Measurements from ENCODE around the gene DOCK2. TPM values are rescaled to one million over a fixed set of nuclear protein-coding genes. Genes with fewer than 3 reads are reported as not detected.

DOCK2 gene
- total RNA-seq, 1 donor from 2014 or later: 108 TPM

DNA sequence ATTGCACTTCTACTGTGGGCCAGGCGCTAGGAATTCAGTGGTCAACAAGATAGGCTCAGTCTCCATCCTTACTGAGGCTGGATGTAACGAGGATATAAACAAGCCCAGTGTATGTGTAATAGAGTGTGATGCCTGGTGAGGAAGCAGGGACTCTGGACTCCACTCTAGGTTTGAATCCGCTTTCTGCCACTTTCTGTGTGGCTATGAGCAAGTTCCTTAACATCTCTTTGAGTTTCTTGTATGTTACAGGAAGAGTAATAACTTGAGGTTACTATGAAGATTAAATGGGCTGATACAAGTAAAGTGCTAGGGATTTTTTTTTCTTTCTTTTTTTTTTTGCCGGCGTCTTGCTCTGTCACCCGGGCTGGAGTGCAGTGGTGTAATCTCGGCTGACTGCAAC, 12.4 kb downstream of the DOCK2 start:
- Histone ChIP-seq H3K4me3 (no peak overlapping the region), H3K9me3 (no peaks in the 10 kb centered on the region), H3K36me3 (no peaks in the 10 kb centered on the region), H3K27ac (no peak overlapping the region), H3K4me1 (peaks cover 48% of the 10 kb centered on the region), H3K27me3 (ENCODE audit: low read depth) (no peaks in the 10 kb centered on the region)
- TF ChIP-seq, protein P1, sequence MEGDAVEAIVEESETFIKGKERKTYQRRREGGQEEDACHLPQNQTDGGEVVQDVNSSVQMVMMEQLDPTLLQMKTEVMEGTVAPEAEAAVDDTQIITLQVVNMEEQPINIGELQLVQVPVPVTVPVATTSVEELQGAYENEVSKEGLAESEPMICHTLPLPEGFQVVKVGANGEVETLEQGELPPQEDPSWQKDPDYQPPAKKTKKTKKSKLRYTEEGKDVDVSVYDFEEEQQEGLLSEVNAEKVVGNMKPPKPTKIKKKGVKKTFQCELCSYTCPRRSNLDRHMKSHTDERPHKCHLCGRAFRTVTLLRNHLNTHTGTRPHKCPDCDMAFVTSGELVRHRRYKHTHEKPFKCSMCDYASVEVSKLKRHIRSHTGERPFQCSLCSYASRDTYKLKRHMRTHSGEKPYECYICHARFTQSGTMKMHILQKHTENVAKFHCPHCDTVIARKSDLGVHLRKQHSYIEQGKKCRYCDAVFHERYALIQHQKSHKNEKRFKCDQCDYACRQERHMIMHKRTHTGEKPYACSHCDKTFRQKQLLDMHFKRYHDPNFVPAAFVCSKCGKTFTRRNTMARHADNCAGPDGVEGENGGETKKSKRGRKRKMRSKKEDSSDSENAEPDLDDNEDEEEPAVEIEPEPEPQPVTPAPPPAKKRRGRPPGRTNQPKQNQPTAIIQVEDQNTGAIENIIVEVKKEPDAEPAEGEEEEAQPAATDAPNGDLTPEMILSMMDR (IDR thresholded peaks at IDR 0.05): no peak
- ATAC-seq: no peak
- no peak for DNase-seq
- intact Hi-C loops (cut with DNase I): no loop called here

DNA sequence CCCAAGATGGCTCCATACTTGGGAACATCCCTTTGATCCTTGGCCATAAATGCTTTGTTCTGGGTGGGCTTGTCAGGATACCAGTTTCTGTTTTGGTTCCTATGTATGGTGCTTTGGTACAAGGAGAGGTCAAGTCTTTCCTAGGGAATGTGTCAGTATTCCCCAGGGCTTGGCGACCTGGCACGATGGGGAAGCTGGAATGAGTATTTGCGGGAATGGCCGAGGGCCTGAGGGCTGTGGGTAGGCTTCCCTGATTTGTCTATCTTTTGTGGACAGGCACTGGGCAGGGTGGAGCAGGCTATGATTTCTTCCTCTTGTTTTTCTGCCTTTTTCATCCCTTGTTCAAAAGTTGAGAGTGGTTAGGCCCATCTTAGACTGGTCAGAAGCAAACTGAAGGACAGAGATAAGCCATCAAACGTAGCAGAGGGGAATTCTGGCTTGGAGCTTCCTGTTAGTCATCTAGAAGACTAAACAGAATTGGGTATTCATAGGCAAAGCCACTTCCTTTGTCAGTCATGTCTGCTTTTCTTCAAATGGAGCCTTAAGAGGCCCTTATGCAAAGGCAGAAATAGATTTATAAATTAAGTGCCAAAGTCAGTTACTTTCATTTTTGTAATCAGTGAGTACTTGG, 13.7 kb downstream of the DOCK2 start:
- Histone ChIP-seq H3K27ac (no peak overlapping the region), H3K27me3 (ENCODE audit: low read depth) (no peaks in the 10 kb centered on the region), H3K4me3 (no peak overlapping the region), H3K36me3 (peaks cover 5% of the 10 kb centered on the region), H3K9me3 (no peaks in the 10 kb centered on the region), H3K4me1 (peaks cover 48% of the 10 kb centered on the region)
- DNase-seq: no peak
- ATAC-seq: no peak
- TF ChIP-seq, protein P1 (IDR thresholded peaks at IDR 0.05): no peak
- intact Hi-C loops (cut with DNase I): no loop called here

DNA sequence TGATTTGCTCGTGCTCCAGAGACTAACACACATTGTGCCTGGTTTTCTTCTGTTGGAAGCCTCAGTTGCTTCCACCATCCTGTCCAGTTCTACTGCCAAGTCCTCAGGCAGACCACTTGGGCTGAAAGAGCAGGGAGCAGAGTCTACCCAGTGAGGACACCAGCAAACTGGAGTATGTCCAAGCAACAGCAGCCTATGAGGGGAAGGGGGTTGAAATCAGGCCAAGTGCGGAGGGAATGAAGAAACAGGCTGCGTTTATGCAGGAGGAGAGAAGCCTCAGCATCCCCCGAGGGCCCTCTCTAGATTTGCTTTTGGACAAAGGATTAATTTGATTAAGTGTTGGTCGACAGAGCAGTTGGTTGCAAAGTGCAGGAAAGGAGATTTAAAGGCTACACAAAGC, 14.5 kb downstream of the DOCK2 start:
- ATAC-seq: no peak

DNA sequence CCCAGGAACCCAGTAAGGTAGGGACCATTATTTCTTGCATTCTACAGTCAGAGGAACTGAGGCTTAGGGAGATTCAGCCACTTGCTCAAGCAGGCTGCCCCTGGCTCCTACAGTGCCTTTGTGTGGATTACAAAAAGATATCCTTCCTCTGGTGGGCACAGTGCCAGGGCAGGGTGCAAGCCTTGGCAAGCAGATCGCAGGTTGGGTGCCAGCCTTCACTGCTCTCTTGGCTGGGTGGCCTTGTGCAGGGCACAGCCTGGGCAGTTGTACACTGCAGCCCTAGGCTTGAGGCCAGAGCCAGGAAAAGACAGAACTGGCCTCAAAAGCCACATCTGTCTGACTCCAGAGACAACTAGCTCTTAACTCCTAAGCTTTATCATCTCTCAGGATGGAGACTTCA, 15.0 kb downstream of the DOCK2 start:
- DNase-seq (no peak), ATAC-seq (no peak)
- Histone ChIP-seq H3K27ac (no peak overlapping the region), H3K9me3 (no peaks in the 10 kb centered on the region), H3K4me3 (no peak overlapping the region), H3K36me3 (peaks cover 5% of the 10 kb centered on the region), H3K27me3 (ENCODE audit: low read depth) (no peaks in the 10 kb centered on the region), H3K4me1 (peaks cover 43% of the 10 kb centered on the region)
- intact Hi-C loops (cut with DNase I): no loop called here
- TF ChIP-seq, protein P1 (IDR thresholded peaks at IDR 0.05): no peak

More for the DNA sequence above, 14.5 kb downstream of the DOCK2 start:
- no peak for DNase-seq
- TF ChIP-seq, protein P1 (IDR thresholded peaks at IDR 0.05): no peak
- Histone ChIP-seq H3K27me3 (ENCODE audit: low read depth) (no peaks in the 10 kb centered on the region), H3K27ac (no peak overlapping the region), H3K36me3 (peaks cover 5% of the 10 kb centered on the region), H3K4me1 (peaks cover 48% of the 10 kb centered on the region), H3K4me3 (no peak overlapping the region), H3K9me3 (no peaks in the 10 kb centered on the region)
- intact Hi-C loops (cut with DNase I): no loop called here

DNA sequence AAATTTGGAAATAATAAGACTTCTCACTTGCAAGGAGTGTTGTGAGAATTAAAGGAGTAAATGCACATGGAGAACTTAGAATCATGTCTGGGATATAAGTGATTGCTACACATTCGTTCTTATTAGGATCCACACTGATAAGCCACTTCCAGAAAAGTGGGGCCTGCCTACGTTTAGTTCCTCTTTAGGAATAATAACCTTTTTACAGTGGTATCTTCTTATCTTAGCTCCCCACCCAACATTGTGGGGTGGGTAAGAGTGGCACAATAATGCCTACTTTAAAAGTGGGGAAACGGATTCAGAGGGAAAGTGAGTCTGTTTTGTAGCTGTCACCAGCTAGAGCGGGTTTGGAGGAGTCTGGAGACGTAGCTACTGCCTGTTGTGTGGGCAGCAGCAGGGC, 16.0 kb downstream of the DOCK2 start:
- TF ChIP-seq, protein P1 (IDR thresholded peaks at IDR 0.05): no peak
- Histone ChIP-seq H3K4me1 (peaks cover 38% of the 10 kb centered on the region), H3K27ac (no peak overlapping the region), H3K27me3 (ENCODE audit: low read depth) (no peaks in the 10 kb centered on the region), H3K4me3 (no peak overlapping the region), H3K9me3 (no peaks in the 10 kb centered on the region), H3K36me3 (peaks cover 5% of the 10 kb centered on the region)
- intact Hi-C loops (cut with DNase I): no loop called here
- no peak for ATAC-seq
- DNase-seq: no peak
